Measurements from ENCODE around the gene FAM76A.
"Not testable (repeated sequence)": the region's sequence is repeated elsewhere in the genome, so short reads cannot be mapped to it uniquely, and the experiment has no call there.

The FAM76A gene

GRCh38 chr1:27782950-27783349 lies 57.2 kb downstream of the FAM76A start:
- DNase-seq = no peak

- no peak for DNase-seq
Measured at GRCh38 chr1:27784700-27785099, 58.9 kb downstream of the FAM76A start.

- DNase-seq = no peak
Measured at GRCh38 chr1:27785781-27786455, 60.2 kb downstream of the FAM76A start.

- DNase-seq = no peak
Measured at GRCh38 chr1:27787895-27788294, 62.1 kb downstream of the FAM76A start.

- DNase-seq = no peak
Measured at GRCh38 chr1:27789540-27790041, 63.8 kb downstream of the FAM76A start.

GRCh38 chr1:27790270-27790669 lies 64.5 kb downstream of the FAM76A start:
- DNase-seq = not testable (repeated sequence)

- no peak for DNase-seq
Measured at GRCh38 chr1:27795601-27796000, 69.8 kb downstream of the FAM76A start.

- DNase-seq = no peak
Measured at GRCh38 chr1:27804791-27805190, 79.0 kb downstream of the FAM76A start.

GRCh38 chr1:27806758-27807157 lies 81.0 kb downstream of the FAM76A start:
- no peak for DNase-seq

- DNase-seq = no peak
Measured at GRCh38 chr1:27807385-27807784, 81.6 kb downstream of the FAM76A start.

GRCh38 chr1:27808131-27808530 lies 82.4 kb downstream of the FAM76A start:
- not testable (repeated sequence) for DNase-seq

GRCh38 chr1:27809883-27810282 lies 84.1 kb downstream of the FAM76A start:
- DNase-seq = no peak

- DNase-seq = no peak
Measured at GRCh38 chr1:27811741-27812500, 86.2 kb downstream of the FAM76A start.

Data from DMS79 treated with DMSO at 0.1 percent for 48 hours (cell line).